HuH-7.5 (cell line): Measurements from ENCODE around the gene ASL.
"Not testable (repeated sequence)": the region's sequence is repeated elsewhere in the genome, so short reads cannot be mapped to it uniquely, and the experiment has no call there.

ENCODE experiments used
- DNase-seq: peaks from one replicate; pipeline ENCODE4 v3.0.0; 2011; ENCODE audit warnings: low spot score

ASL gene

GRCh38 chr7:66075590-66076461 is at the start of gene ASL:
Gene ASL, plus strand, starts transcription at chr7:66075819. Its CDS starts 263 bp downstream, at chr7:66076082.
- DNase-seq, result peak; percentile 99

GRCh38 chr7:66028342-66028741 is 47.3 kb upstream of the ASL start:
- DNase-seq, result not testable (repeated sequence)

GRCh38 chr7:66033471-66034385 is 41.9 kb upstream of the ASL start:
- no peak for DNase-seq

- not testable (repeated sequence) for DNase-seq
Observed at GRCh38 chr7:66034436-66035010, 41.1 kb upstream of the ASL start.

GRCh38 chr7:66036382-66036781 is 39.2 kb upstream of the ASL start:
- no peak for DNase-seq

GRCh38 chr7:66036788-66037187 is 38.8 kb upstream of the ASL start:
- no peak for DNase-seq

GRCh38 chr7:66039094-66039670 is 36.4 kb upstream of the ASL start:
- no peak for DNase-seq

GRCh38 chr7:66043681-66044497 is 31.7 kb upstream of the ASL start:
- DNase-seq, result peak; percentile 32

GRCh38 chr7:66044498-66044854 is 31.1 kb upstream of the ASL start:
- DNase-seq, result not testable (repeated sequence)

GRCh38 chr7:66047426-66047825 is 28.2 kb upstream of the ASL start:
- no peak for DNase-seq

GRCh38 chr7:66049886-66050285 is 25.7 kb upstream of the ASL start:
- not testable (repeated sequence) for DNase-seq

GRCh38 chr7:66050337-66050957 is 25.2 kb upstream of the ASL start:
- DNase-seq, result no peak

- DNase-seq, result no peak
Observed at GRCh38 chr7:66050990-66051448, 24.6 kb upstream of the ASL start.

- no peak for DNase-seq
Observed at GRCh38 chr7:66052447-66052846, 23.2 kb upstream of the ASL start.

- no peak for DNase-seq
Observed at GRCh38 chr7:66054063-66054462, 21.6 kb upstream of the ASL start.

- DNase-seq, result no peak
Observed at GRCh38 chr7:66055321-66055956, 20.2 kb upstream of the ASL start.

- DNase-seq, result no peak
Observed at GRCh38 chr7:66060796-66061195, 14.8 kb upstream of the ASL start.

- DNase-seq, result no peak
Observed at GRCh38 chr7:66069732-66070131, 5.9 kb upstream of the ASL start.

GRCh38 chr7:66070222-66070621 is 5.4 kb upstream of the ASL start:
- no peak for DNase-seq

- not testable (repeated sequence) for DNase-seq
Observed at GRCh38 chr7:66072208-66072607, 3.4 kb upstream of the ASL start.
